ENCODE data around the gene ABCF2.

Gene ABCF2

DNA sequence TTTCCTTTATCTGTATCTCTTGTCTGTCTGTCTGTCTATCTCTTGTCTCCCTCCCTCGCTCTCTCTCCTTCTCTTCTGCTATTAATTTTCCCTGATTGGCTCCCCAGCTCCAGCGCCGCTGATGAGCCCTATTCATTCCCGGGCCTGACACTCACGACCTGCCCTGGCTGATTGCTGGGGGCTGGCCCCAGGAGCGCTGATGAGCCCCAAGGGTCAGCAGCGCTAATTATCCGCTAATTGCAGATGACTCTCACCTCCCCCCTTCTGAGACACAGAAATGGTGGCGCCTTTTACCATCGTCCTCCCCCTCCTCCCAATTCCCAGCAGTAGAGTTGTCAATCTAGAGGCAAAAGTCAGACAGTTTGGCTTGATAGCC lies 58.2 kb downstream of the ABCF2 start:
- no peak for DNase-seq

GRCh38 chr7:151168003-151168786 lies 58.8 kb downstream of the ABCF2 start:
- DNase-seq: peak in 1 of 2 experiments; percentile 12

GRCh38 chr7:151167197-151167961 lies 59.6 kb downstream of the ABCF2 start, which contains the start of gene GBX1:
GBX1 (minus strand) TSS chr7:151167694; CDS start chr7:151167548, 146 bp downstream.
- DNase-seq: no peak

- no peak for DNase-seq
Measured at GRCh38 chr7:151166629-151167196, 60.3 kb downstream of the ABCF2 start.
